A673 (cell line): ENCODE data around the gene KRT7. TPM values are rescaled to one million over a fixed set of nuclear protein-coding genes. Genes with fewer than 3 reads are reported as not detected.

Experiments
- BruUV-seq: library from RNA; stranded (reverse); fragments of 400-500 nt; replicated peaks from 2 replicates; lab custom pipeline; 2021; lab: Mats Ljungman, UMichigan
- CTCF ChIA-PET: fragments of 300-600 bp; sonication (Branson Sonifier 250); formaldehyde crosslinking; loops from one replicate; lab custom pipeline; 2022; ENCODE audit warnings: antibody characterized with exemption; lab: Charles Lee
- POLR2A ChIA-PET: fragments of 300-600 bp; sonication (Branson Sonifier 250); formaldehyde crosslinking; loops from one replicate; lab custom pipeline; 2022; ENCODE audit warnings: antibody characterized with exemption; ENCODE audit not compliant: low non-redundant PET; lab: Charles Lee
- DNase-seq: peaks from one replicate; pipeline ENCODE4 v3.0.0-alpha.2; 2015; ENCODE audit warnings: low spot score
- H3K27ac ChIP-seq: fragments of 200-600 bp; sonication (generic); 2 replicates; pipeline ENCODE4 v1.5.1; 2016; ENCODE audit warnings: mixed run types, low read depth, mild to moderate bottlenecking, mixed read lengths, antibody characterized with exemption, low read length; ENCODE audit not compliant: poor library complexity, severe bottlenecking
- H3K27me3 ChIP-seq: fragments of 200-600 bp; sonication (generic); replicated peaks from 2 replicates; pipeline ENCODE4 v1.6.1; 2017; ENCODE audit warnings: mixed run types, low read depth, mild to moderate bottlenecking, mixed read lengths, antibody characterized with exemption, low read length; ENCODE audit not compliant: insufficient read depth, poor library complexity
- H3K36me3 ChIP-seq: fragments of 200-600 bp; sonication (generic); 2 replicates; pipeline ENCODE4 v1.6.1; 2016; ENCODE audit warnings: mixed run types, mild to moderate bottlenecking, mixed read lengths, antibody characterized with exemption, low read length; ENCODE audit not compliant: insufficient read depth, poor library complexity, severe bottlenecking
- H3K4me1 ChIP-seq: fragments of 200-600 bp; sonication (generic); 2 replicates; pipeline ENCODE4 v1.6.1; 2017; ENCODE audit warnings: mixed run types, mild to moderate bottlenecking, mixed read lengths, antibody characterized with exemption, low read length; ENCODE audit not compliant: insufficient read depth, poor library complexity, severe bottlenecking
- H3K4me3 ChIP-seq: fragments of 200-600 bp; sonication (generic); 2 replicates; pipeline ENCODE4 v1.5.1; 2016; ENCODE audit warnings: low read depth, mixed run types, mild to moderate bottlenecking, mixed read lengths, low read length; ENCODE audit not compliant: poor library complexity, severe bottlenecking
- H3K9me3 ChIP-seq: fragments of 200-600 bp; sonication (generic); 2 replicates; pipeline ENCODE4 v1.6.1; 2016; ENCODE audit warnings: mixed run types, low read depth, mild to moderate bottlenecking, mixed read lengths, antibody characterized with exemption, low read length; ENCODE audit not compliant: poor library complexity, severe bottlenecking
- CTCF ChIP-seq: fragments of 300-800, 200-600 bp; sonication (generic); conservative IDR thresholded peaks from 2 replicates; pipeline ENCODE4 v1.5.1; 2017; ENCODE audit warnings: low read depth, mild to moderate bottlenecking, antibody characterized with exemption, low read length, moderate library complexity, mixed read lengths
- EZH2 ChIP-seq: fragments of 200-600 bp; sonication (generic); IDR thresholded peaks from 2 replicates; pipeline ENCODE4 v1.6.1; 2017; ENCODE audit warnings: borderline replicate concordance, low read depth, mild to moderate bottlenecking, mixed read lengths, antibody characterized with exemption, low read length; ENCODE audit not compliant: poor library complexity, severe bottlenecking
- intact Hi-C: fragments of 100-400 bp; cut with micrococcal nuclease; formaldehyde crosslinking; loops from one replicate; pipeline ENCODE4 v1.10.0; 2022; ENCODE audit not compliant: unreplicated experiment
- total RNA-seq: library from RNA; stranded (reverse); gene quantifications from 2 replicates; pipeline ENCODE4 v1.2.3, GENCODE V29; 2021

The KRT7 gene
- total RNA-seq, 1 experiment from 2014 or later = 1.0 TPM

GRCh38 chr12:52253391-52254179, 20.5 kb downstream of the KRT7 start:
- CTCF ChIA-PET = no interaction called here
- intact Hi-C loops = no loop called here
- no TSS peak for BruUV-seq
- Histone ChIP-seq H3K4me1 (no peaks in the 10 kb centered on the region), H3K4me3 (no peak overlapping the region), H3K27me3 (peaks cover 16% of the 10 kb centered on the region), H3K9me3 (no peaks in the 10 kb centered on the region), H3K36me3 (no peaks in the 10 kb centered on the region), H3K27ac (no peak overlapping the region)
- POLR2A ChIA-PET = no interaction called here
- no peak for DNase-seq
- TF ChIP-seq CTCF = no peak
- TF ChIP-seq EZH2 = no peak

DNA sequence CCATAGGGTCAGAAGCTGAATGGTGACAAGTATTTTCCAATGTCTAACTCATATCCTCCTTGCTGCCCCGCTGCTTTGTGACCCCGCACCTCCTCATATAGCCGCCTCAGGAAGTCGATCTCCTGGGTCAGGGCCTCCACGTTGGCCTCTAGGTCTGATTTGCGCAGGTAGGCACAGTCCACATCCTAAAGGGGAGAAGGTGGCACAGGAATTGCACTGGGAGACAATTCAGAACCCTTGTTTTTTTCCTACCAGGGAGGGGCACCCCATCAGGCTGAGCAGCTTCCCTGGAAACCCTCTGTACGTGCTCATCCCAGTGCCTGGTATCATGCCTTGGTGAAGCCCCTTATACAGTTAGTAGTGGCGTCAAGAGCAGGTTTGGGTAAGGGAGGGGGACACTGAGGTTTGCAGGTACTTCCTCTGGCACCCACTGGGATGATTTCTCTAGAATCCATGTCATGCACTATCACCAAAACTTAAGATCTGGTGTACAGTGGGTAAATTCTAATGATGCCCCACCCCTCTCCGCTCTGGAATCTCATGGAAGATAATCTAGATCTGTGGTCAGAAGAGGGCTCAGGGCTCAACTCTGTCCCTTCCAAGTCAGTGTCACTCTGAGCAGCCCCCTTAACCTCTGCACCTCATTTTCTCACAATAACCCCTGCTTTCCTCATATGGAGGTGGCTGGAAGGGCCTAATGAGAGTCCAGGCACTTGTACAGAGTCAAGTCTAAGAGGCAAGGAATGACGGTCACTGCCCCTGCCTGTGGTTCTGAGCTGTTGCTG, 21.3 kb downstream of the KRT7 start:
- no TSS peak for BruUV-seq
- H3K36me3 ChIP-seq = no peaks in the 10 kb centered on the region
- ChIA-PET CTCF (no interaction called here), POLR2A (no interaction called here)
- no peaks in the 10 kb centered on the region for H3K9me3 ChIP-seq
- H3K27ac ChIP-seq = no peak overlapping the region
- intact Hi-C loops = no loop called here
- peaks cover 20% of the 10 kb centered on the region for H3K27me3 ChIP-seq
- no peak overlapping the region for H3K4me3 ChIP-seq
- H3K4me1 ChIP-seq = no peaks in the 10 kb centered on the region
- TF ChIP-seq CTCF = no peak
- DNase-seq = no peak

DNA sequence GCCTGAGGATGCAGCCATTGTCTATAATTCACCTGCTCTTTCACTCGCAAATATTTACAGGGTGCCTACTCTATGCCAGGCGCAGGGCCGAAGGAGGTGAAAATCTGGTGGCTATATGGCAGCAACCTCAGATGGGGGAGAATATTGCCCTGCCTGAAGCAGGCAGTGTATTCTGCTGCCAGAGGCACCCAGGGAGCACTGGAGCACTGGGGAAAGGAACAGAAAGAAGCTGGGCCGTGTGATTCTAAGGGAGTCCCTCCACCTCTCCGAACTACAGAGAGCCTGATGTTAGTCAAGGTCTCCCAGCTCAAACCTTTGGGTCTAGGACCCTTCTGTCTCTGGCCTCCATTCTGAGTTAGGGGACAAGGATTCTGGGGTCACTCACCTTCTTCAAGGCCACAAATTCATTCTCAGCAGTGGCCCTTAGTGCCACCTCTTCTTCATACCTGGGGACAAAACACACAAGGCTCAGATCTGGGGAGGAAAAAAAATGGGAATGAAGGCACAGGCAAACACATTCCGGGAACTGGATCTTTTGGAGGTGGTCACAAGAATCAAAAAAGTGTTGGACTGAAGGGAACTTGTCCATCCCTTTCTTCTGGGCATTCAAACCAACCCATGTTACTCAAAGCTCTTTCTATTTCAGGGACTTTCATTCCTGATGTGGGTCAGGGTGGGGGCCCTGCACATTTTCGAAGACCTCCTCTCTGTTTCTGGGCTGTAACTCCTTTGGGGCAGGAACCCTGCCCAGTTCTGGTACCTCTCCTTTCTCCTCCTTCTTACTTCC, 22.1 kb downstream of the KRT7 start:
- no TSS peak for BruUV-seq
- no peak overlapping the region for H3K4me3 ChIP-seq
- CTCF ChIA-PET = no interaction called here
- H3K9me3 ChIP-seq = no peaks in the 10 kb centered on the region
- H3K27me3 ChIP-seq = peaks cover 20% of the 10 kb centered on the region
- POLR2A ChIA-PET = no interaction called here
- TF ChIP-seq EZH2 = no peak
- no peak for TF ChIP-seq CTCF
- no peak for DNase-seq
- no peaks in the 10 kb centered on the region for H3K36me3 ChIP-seq
- no peak overlapping the region for H3K27ac ChIP-seq
- peaks cover 6% of the 10 kb centered on the region for H3K4me1 ChIP-seq
- intact Hi-C loops = no loop called here
